GM12878 (cell line): ENCODE data around the gene APEX2. TPM values are rescaled to one million over a fixed set of nuclear protein-coding genes. Genes with fewer than 3 reads are reported as not detected.

Experiments
- ATAC-seq: fragments of 200-7000 bp; cut with Tn5 transposase; 3 replicates; pipeline ENCODE4 v1.9.1; 2020; ENCODE audit warnings: mild to moderate bottlenecking, moderate library complexity
- BruUV-seq: library from RNA; stranded (reverse); fragments of 400-500 nt; replicated peaks from 2 replicates; lab custom pipeline; 2021; lab: Mats Ljungman, UMichigan
- CTCF ChIA-PET: fragments of 300-600 bp; sonication (Branson Sonifier 250); formaldehyde crosslinking; extraction: SDS; loops from one replicate; lab custom pipeline; 2021; ENCODE audit warnings: inconsistent platforms; lab: Yijun Ruan, JAX
- POLR2A ChIA-PET: fragments of 350-600 bp; formaldehyde crosslinking; extraction: SDS; loops from one replicate; lab custom pipeline; 2021; ENCODE audit warnings: inconsistent platforms; lab: Charles Lee
- RAD21 ChIA-PET: fragments of 300-600 bp; sonication (Branson Sonifier 250); formaldehyde crosslinking; loops from one replicate; lab custom pipeline; 2023; ENCODE audit warnings: antibody characterized with exemption; ENCODE audit not compliant: unreplicated experiment; lab: Charles Lee
- SMC1A ChIA-PET: fragments of 300-600 bp; sonication (Branson Sonifier 250); formaldehyde crosslinking; loops from one replicate; lab custom pipeline; 2023; ENCODE audit not compliant: unreplicated experiment, uncharacterized antibody; lab: Charles Lee
- DNase-seq: peaks from one replicate; pipeline ENCODE4 v3.0.0-alpha.2; 2011; ENCODE audit warnings: low read depth, low spot score
- FAIRE-seq: peaks from 3 replicates; lab custom pipeline; 2011; peaks lifted over from hg19 to GRCh38; lab: Jason Lieb, UNC
- H2AFZ ChIP-seq: 2 replicates; pipeline ENCODE4 v1.6.0; 2011; ENCODE audit warnings: low read depth, low read length, control low read depth; ENCODE audit not compliant: control insufficient read depth
- H3K27ac ChIP-seq: 2 replicates; pipeline ENCODE4 v1.5.1; 2011; ENCODE audit warnings: control low read depth; ENCODE audit not compliant: control insufficient read depth, insufficient read depth
- H3K27me3 ChIP-seq, 2 experiments: replicated peaks in 1 of 2; 2 replicates each; pipeline versions ENCODE4 v1.6.0 to v1.6.1; 2011; ENCODE audit warnings: low read length in 1 of 2; ENCODE audit not compliant: control insufficient read depth in 2 of 2, insufficient read depth in 2 of 2
- H3K36me3 ChIP-seq, 2 experiments: 2 replicates each; pipeline ENCODE4 v1.5.1; 2011; ENCODE audit warnings: low read length in 1 of 2; ENCODE audit not compliant: control insufficient read depth in 2 of 2, insufficient read depth in 2 of 2
- H3K4me1 ChIP-seq: 2 replicates; pipeline ENCODE4 v1.6.1; 2011; ENCODE audit warnings: mild to moderate bottlenecking, low read length, moderate library complexity, mixed read lengths; ENCODE audit not compliant: control insufficient read depth, insufficient read depth
- H3K4me2 ChIP-seq: 2 replicates; pipeline ENCODE4 v1.6.0; 2011; ENCODE audit warnings: control low read depth; ENCODE audit not compliant: control insufficient read depth, insufficient read depth
- H3K4me3 ChIP-seq: fragments of 200-600 bp; sonication (generic); 2 replicates; pipeline ENCODE4 v1.5.1; 2016
- H3K79me2 ChIP-seq: 2 replicates; pipeline ENCODE4 v1.6.0; 2011; ENCODE audit warnings: low read length; ENCODE audit not compliant: control insufficient read depth, insufficient read depth
- H3K9ac ChIP-seq: 2 replicates; pipeline ENCODE4 v1.8.0; 2011; ENCODE audit warnings: low read length, control low read depth, mixed read lengths; ENCODE audit not compliant: control insufficient read depth, insufficient read depth
- H3K9me3 ChIP-seq: replicated peaks from 3 replicates; pipeline ENCODE4 v1.5.1; 2011; ENCODE audit warnings: mild to moderate bottlenecking, low read length; ENCODE audit not compliant: control insufficient read depth, insufficient read depth
- H4K20me1 ChIP-seq: 2 replicates; pipeline ENCODE4 v1.6.0; 2011; ENCODE audit not compliant: control insufficient read depth, insufficient read depth
- E4F1 ChIP-seq: fragments of 450-650 bp; IDR thresholded peaks from 2 replicates; pipeline ENCODE4 v1.6.1; 2018; ENCODE audit warnings: borderline replicate concordance, mild to moderate bottlenecking; ENCODE audit not compliant: partially characterized antibody
- EED ChIP-seq: sonication (generic); IDR thresholded peaks from 2 replicates; pipeline ENCODE4 v1.6.1; 2016; ENCODE audit warnings: antibody characterized with exemption, low read depth
- HDGF ChIP-seq: fragments of 450-650 bp; IDR thresholded peaks from 2 replicates; pipeline ENCODE4 v1.6.1; 2016; ENCODE audit warnings: antibody characterized with exemption
- IRF4 ChIP-seq: IDR thresholded peaks from 2 replicates; pipeline ENCODE4 v1.6.1; 2011; ENCODE audit warnings: low read depth, low read length
- NFXL1 ChIP-seq: fragments of 450-650 bp; IDR thresholded peaks from 2 replicates; pipeline ENCODE4 v1.6.1; 2017; ENCODE audit warnings: antibody characterized with exemption, mild to moderate bottlenecking, borderline replicate concordance
- WGBS: methylation state at CpG from one replicate; pipeline ENCODE4 v1.1.6; 2016; ENCODE audit warnings: low lambda C conversion rate; ENCODE audit not compliant: insufficient replicate concordance, insufficient coverage; ENCODE audit errors: missing lambda C conversion rate; 5-methylcytosine and 5-hydroxymethylcytosine counted together
- in situ Hi-C: fragments of 300-500 bp; cut with MboI; formaldehyde crosslinking; loops from 9 replicates; pipeline ENCODE4 v1.14.3; 2018; ENCODE audit warnings: mixed read lengths
- intact Hi-C: fragments of 100-400 bp; cut with micrococcal nuclease; formaldehyde crosslinking; loops from one replicate; pipeline ENCODE4 v1.14.2; 2022; ENCODE audit not compliant: unreplicated experiment
- polyA plus RNA-seq, 11 experiments: library from polyadenylated mRNA; depleted of rRNA in 4 of 11; unstranded in 6 of 11; stranded (reverse) in 5 of 11; fragments of >200 nt; fragmentation: Nextera tagmentation in 4 of 11; fragmentation: Illumina TruSeq in 1 of 11; extraction: Ambion mirVana in 4 of 11; extraction: Trizol in 1 of 11; gene quantifications; 1 replicate in 1 of 11; 2 replicates in 10 of 11; pipeline versions ENCODE4 v1.2.1 to v1.2.3, GENCODE V29; 2011 to 2016; ENCODE audit warnings: inconsistent platforms in 2 of 11, missing spikeins in 2 of 11, low read depth in 1 of 11
- total RNA-seq, 4 experiments: library from RNA; depleted of rRNA in 3 of 4; stranded (reverse); fragments of >200 nt in 3 of 4; fragmentation: Illumina TruSeq in 1 of 4; extraction: Trizol in 1 of 4; gene quantifications; 2 replicates each; pipeline versions ENCODE4 v1.2.1 to v1.2.3, GENCODE V29; 2013 to 2021

The APEX2 gene
- total and polyA plus RNA-seq, 10 of the 15 experiments (the other 5 are each of a cell fraction or from before 2014, with no cell fraction given): 14.9 to 51.7 (median 35.6) TPM

DNA sequence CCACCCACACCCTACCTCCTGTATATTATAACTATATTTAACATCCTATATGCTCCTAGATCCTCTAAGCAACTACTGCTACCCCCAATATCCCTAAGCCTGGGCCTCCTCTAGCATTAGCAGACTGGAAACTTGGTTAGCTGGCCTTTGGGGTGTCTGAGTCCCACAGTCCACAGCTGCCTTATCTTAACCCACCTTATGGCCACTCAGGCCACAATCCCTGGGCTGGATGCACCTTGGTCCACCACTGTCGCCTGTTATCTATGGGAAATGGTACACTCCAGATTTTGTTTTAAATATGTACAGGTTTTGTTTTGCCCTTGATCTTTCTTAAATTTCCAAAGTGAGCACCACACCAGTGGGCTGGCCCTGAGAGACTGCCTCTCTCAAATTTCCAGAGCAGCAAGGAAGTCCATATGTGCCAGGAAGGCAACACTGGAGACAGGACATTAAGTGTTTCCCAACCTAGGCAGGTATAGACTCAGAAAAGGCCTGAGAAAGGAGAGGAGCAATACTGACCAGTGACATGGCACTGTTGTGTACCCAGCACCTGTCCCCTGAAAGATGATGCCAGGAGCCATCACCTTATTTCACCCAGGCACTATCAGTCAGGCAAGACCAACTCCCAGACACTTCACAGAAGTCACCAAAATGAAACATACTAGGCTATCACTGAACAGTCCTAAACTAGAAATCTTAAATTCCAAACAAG lies 7.1 kb upstream of the APEX2 start:
- Histone ChIP-seq H2AFZ (no peak overlapping the region), H3K27ac (no peak overlapping the region), H4K20me1 (no peaks in the 10 kb centered on the region), H3K36me3 (no peaks in the 10 kb centered on the region), H3K27me3 (no peaks in the 10 kb centered on the region)
- no TSS peak for BruUV-seq
- DNase-seq (no peak), ATAC-seq (no peak)
- 87% methylated on average over 1 of the region's 1 CpG for WGBS
- ChIA-PET SMC1A (no interaction called here), POLR2A (no interaction called here), CTCF (interaction anchor here (0.5 kb wide), 1 partner anchor 562 kb away, joined by 5 read pairs; no protein-coding TSS in a partner anchor)
- in situ Hi-C loops: no loop called here
- no peak for TF ChIP-seq EED
- no peak for TF ChIP-seq NFXL1
- TF ChIP-seq IRF4: no peak
- no peak for TF ChIP-seq HDGF
- TF ChIP-seq E4F1: no peak
- TF ChIP-seq, all 136 proteins: peak for 0
- H3K9me3 ChIP-seq: no peaks in the 10 kb centered on the region
- no peak for FAIRE-seq
- no peaks in the 10 kb centered on the region; the same call in 1 of the 2 replicates for H3K4me1 ChIP-seq
- no peak overlapping the region for H3K9ac ChIP-seq
- no peak overlapping the region for H3K4me3 ChIP-seq
- RAD21 ChIA-PET: no interaction called here
- intact Hi-C loops: no loop called here
- no peak overlapping the region for H3K4me2 ChIP-seq
- no peaks in the 10 kb centered on the region for H3K79me2 ChIP-seq
